ENCODE data around the gene CIC.
A peak's percentile ranks its signal among the peaks of the same experiment; 100 is the strongest.

CIC gene

DNA sequence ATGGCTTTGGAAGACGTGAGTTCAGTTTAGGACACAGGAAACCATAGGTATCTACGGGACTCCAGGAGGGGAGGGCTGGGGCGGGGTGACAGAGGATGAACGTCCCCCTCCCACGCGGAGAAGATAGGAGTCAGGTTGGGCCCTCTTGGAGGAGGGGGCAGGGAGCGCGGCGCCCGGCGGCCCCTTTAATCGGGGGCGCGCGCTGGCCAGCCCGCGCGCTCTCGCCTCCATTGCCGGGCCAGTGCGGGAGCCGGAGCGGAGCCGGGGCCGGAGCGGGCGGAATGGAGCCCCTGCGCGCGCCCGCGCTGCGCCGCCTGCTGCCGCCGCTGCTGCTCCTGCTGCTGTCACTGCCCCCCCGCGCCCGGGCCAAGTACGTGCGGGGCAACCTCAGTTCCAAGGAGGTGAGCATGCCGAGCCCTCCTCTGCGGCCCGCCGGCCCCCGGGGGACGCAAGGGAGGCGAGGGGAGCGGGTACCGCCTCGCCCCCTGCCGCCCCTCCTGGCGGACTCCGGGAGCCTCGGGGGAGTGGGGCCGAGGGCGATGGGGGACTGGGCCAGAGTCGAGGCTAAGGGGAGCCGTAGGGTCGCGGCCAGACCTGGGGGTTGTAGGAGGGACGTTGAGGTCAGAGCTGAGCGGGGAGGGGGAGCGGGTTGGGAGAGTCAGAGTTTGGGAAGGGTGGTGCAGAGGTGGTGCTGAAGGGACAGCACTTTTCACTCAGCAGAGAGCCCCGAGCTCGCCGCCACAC lies 44.2 kb downstream of the CIC start, which contains the start of gene TMEM145:
TMEM145 (plus strand) TSS at position 214 of the 744 bp plus-strand sequence; CDS start at position 282, 68 bp downstream.
- TF ChIP-seq SIN3A (IDR thresholded peaks at IDR 0.05; ENCODE audit: borderline replicate concordance, insufficient read depth, low read length) (0 out of 2 replicates have a peak, but pooled peaks have one; percentile 75), FOXP2 (optimal IDR thresholded peaks at IDR 0.05; ENCODE audit: borderline replicate concordance, extremely low read depth, extremely low read length, insufficient read depth) (peak; percentile 83), POLR2AphosphoS5 (IDR thresholded peaks at IDR 0.05; ENCODE audit: low read depth, low read length) (peak; percentile 55; the same call in 1 of the 2 replicates), TAF1 (IDR thresholded peaks at IDR 0.05; ENCODE audit: borderline replicate concordance, insufficient read depth, low read length) (peak; percentile 39; the same call in 1 of the 2 replicates)
- TF ChIP-seq, protein P1, sequence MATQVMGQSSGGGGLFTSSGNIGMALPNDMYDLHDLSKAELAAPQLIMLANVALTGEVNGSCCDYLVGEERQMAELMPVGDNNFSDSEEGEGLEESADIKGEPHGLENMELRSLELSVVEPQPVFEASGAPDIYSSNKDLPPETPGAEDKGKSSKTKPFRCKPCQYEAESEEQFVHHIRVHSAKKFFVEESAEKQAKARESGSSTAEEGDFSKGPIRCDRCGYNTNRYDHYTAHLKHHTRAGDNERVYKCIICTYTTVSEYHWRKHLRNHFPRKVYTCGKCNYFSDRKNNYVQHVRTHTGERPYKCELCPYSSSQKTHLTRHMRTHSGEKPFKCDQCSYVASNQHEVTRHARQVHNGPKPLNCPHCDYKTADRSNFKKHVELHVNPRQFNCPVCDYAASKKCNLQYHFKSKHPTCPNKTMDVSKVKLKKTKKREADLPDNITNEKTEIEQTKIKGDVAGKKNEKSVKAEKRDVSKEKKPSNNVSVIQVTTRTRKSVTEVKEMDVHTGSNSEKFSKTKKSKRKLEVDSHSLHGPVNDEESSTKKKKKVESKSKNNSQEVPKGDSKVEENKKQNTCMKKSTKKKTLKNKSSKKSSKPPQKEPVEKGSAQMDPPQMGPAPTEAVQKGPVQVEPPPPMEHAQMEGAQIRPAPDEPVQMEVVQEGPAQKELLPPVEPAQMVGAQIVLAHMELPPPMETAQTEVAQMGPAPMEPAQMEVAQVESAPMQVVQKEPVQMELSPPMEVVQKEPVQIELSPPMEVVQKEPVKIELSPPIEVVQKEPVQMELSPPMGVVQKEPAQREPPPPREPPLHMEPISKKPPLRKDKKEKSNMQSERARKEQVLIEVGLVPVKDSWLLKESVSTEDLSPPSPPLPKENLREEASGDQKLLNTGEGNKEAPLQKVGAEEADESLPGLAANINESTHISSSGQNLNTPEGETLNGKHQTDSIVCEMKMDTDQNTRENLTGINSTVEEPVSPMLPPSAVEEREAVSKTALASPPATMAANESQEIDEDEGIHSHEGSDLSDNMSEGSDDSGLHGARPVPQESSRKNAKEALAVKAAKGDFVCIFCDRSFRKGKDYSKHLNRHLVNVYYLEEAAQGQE (IDR thresholded peaks at IDR 0.05; ENCODE audit: insufficient read depth in 1 of 2, low read depth in 2 of 2, low read length in 2 of 2), result peak; percentile 92 to 94

DNA sequence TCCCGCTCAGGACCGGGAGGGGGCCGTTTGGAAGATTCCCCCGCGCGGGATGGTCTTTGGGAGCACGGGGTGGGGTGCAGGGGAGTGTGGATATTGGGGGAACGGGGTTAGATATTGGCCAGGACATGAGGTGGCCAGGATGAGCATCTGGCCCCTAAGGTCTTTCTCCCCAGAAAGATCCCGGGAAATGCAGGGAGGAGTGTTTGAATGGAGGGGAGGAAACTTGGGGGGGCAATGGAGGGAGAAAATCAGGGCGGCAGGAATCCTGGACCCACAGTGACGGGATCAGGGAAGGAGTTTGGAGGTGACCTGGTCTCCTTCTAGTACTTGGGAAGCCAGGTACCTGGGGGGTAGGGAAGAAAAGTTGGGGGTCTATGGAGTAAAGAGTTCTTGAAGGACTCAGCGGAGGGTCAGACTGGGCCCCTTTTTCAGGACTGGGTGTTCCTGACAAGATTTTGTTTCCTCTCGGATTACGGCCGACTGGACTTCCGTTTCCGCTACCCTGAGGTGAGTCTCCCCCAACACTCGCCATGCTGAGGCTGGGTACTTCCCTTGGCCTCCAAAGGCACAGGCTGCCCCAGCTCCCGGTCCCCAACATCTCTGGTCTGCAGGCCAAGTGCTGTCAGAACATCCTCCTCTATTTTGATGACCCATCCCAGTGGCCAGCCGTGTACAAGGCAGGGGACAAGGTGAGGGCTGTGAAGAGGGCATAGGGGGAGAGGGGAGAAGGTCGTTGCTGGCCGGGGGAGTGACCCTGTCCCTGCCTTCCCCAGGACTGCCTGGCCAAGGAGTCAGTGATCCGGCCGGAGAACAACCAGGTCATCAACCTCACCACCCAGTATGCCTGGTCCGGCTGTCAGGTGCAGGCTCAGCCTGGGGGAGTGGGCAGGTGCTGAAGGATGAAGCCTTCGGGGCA lies 45.0 kb downstream of the CIC start:
- TF ChIP-seq TAF1 (IDR thresholded peaks at IDR 0.05; ENCODE audit: borderline replicate concordance, insufficient read depth, low read length), result no peak
- TF ChIP-seq SIN3A (IDR thresholded peaks at IDR 0.05; ENCODE audit: borderline replicate concordance, insufficient read depth, low read length), result no peak
- TF ChIP-seq FOXP2 (optimal IDR thresholded peaks at IDR 0.05; ENCODE audit: borderline replicate concordance, extremely low read depth, extremely low read length, insufficient read depth), result no peak
- TF ChIP-seq, protein P1 (IDR thresholded peaks at IDR 0.05; ENCODE audit: insufficient read depth in 1 of 2, low read depth in 2 of 2, low read length in 2 of 2), result peak in 1 of 2 experiments; percentile 3; a peak in 1 of 4 replicates
- TF ChIP-seq POLR2AphosphoS5 (IDR thresholded peaks at IDR 0.05; ENCODE audit: low read depth, low read length), result no peak

DNA sequence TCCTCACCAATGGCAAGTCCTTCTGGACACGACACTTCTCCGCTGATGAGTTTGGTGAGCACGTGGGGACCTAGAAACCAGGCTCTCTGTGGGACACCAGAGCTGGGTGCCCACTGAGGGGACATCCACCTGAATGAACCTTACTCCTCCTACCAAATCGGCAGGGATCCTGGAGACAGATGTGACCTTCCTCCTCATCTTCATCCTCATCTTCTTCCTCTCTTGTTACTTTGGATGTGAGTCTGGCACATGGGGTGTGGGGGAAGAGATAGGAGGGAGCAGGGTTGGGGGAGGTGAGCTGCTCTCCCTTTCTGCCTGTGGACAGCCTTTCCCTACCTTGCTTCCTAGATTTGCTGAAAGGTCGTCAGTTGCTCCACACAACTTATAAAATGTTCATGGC lies 46.0 kb downstream of the CIC start:
- TF ChIP-seq TAF1 (IDR thresholded peaks at IDR 0.05; ENCODE audit: borderline replicate concordance, insufficient read depth, low read length) (no peak), SIN3A (IDR thresholded peaks at IDR 0.05; ENCODE audit: borderline replicate concordance, insufficient read depth, low read length) (no peak), FOXP2 (optimal IDR thresholded peaks at IDR 0.05; ENCODE audit: borderline replicate concordance, extremely low read depth, extremely low read length, insufficient read depth) (no peak), POLR2AphosphoS5 (IDR thresholded peaks at IDR 0.05; ENCODE audit: low read depth, low read length) (no peak)
- TF ChIP-seq, protein P1 (IDR thresholded peaks at IDR 0.05; ENCODE audit: insufficient read depth in 1 of 2, low read depth in 2 of 2, low read length in 2 of 2), result no peak

DNA sequence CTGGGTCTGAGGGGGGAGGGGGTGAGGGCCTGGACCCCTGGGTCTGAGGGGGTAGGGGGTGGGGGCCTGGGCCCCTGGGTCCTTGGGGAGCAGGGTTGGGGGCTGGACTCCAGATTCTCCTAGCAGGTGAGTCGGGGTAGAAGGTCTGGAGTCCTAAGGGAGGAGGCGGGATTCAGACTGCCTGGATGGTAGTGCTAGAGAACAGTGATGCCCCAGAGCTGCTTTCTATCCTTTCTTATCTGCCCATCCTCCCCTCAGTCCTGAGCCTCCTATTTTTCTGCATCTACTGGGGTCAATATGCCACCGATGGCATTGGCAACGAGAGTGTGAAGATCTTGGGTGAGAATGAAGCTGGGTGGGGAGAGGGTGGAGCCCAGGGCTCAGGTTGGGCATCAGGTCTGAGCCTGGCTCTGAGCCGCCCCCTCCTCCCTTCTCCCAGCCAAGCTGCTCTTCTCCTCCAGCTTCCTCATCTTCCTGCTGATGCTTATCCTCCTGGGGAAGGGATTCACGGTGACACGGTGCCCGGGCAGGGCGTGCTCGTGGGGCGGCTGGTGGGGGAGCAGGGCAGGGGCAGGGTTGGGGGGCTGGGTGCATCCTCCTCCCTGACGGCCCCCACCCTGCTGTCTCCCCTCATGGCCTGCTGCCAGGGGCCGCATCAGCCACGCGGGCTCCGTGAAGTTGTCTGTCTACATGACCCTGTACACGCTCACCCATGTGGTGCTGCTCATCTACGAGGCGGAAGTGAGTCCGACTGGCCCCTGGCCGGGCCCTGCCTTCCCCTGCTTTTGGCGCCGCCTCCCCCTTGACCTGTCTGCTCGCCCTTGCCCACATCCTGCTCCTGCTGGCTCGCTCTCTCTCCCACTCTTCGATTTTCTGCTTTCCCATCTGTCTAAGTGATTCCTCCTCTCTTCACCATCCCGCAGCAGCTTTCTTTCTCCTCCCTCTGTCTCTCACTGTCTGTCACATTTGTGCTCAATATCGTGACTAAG lies 47.5 kb downstream of the CIC start:
- TF ChIP-seq FOXP2 (optimal IDR thresholded peaks at IDR 0.05; ENCODE audit: borderline replicate concordance, extremely low read depth, extremely low read length, insufficient read depth) (peak; percentile 79), SIN3A (IDR thresholded peaks at IDR 0.05; ENCODE audit: borderline replicate concordance, insufficient read depth, low read length) (peak; percentile 89), TAF1 (IDR thresholded peaks at IDR 0.05; ENCODE audit: borderline replicate concordance, insufficient read depth, low read length) (peak; percentile 64; the same call in 1 of the 2 replicates), POLR2AphosphoS5 (IDR thresholded peaks at IDR 0.05; ENCODE audit: low read depth, low read length) (peak; percentile 94)
- TF ChIP-seq, protein P1 (IDR thresholded peaks at IDR 0.05; ENCODE audit: insufficient read depth in 1 of 2, low read depth in 2 of 2, low read length in 2 of 2), result peak; percentile 35 to 60; a peak in 3 of 4 replicates
